HG02970 (cell line): ENCODE results near the gene C6orf62.
"Not testable (repeated sequence)": the region's sequence is repeated elsewhere in the genome, so short reads cannot be mapped to it uniquely, and the experiment has no call there.

ENCODE experiments used
- ATAC-seq: cut with Tn5 transposase; IDR thresholded peaks from one replicate; pipeline ENCODE4 v1.9.1; 2021; ENCODE audit warnings: mild to moderate bottlenecking, moderate library complexity, moderate number of reproducible peaks; ENCODE audit not compliant: unreplicated experiment, low FRiP score

Gene C6orf62

GRCh38 chr6:24702720-24703282 is 16.2 kb downstream of the C6orf62 start:
- ATAC-seq, result no peak

DNA sequence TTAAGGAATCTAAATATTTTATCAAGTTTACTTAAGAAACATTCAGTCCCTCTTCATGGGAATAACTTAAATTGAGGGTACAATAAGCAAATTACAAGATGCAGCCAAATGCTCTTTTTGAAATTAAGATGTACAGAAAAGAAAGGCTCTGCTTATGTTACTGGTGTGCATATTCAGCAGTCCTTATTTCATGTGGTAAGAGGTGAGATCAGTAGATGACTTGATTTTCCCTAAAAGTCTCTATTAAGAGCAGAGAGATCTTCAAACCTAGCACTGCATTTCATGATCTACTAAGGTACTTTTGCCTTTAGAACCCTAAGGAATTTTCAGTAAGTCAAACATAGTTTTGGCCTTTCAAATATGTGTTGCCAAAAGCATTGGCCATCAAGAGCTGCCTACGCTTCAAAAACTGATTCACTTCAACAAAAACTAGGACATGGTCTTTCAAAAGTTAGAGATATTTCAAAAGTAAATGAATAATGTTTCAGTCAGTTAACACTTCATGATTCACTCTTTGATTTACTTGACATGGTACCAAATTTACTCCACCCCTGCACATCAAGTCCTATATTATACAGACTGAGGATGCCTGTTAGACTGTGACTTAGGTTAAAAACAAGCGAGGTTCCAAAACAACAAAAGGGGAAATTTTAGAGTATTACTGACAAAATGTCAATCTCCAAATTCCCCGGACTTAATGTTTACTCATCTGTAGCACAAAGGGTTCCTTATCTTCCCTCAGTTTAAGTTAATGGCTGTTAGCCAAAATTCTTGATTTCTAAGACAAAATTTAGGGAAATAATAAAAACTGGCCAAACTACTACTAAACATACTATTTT is 19.2 kb downstream of the C6orf62 start:
- no peak for ATAC-seq

DNA sequence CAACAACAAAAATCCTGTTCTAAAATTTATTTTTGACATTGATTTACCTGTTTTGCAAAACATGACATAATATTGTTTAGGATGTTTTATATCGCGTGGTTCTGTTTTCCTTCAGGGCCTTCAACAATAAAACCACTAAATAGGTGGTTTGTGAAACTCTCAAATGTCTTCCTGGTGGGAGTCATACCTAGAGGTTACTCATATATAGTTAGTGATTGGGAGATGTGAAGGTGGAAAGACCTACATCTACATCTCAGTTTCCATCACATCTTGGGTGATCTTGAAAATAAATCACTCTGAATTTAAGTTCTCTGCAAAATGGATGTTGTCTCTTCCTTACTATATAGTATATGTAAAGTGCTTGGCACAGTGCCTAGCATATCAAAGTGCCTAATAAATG is 22.9 kb downstream of the C6orf62 start:
- ATAC-seq, result no peak

GRCh38 chr6:24695635-24696034 is 23.3 kb downstream of the C6orf62 start:
- ATAC-seq, result not testable (repeated sequence)

- ATAC-seq, result no peak
These were observed 24.8 kb downstream of the C6orf62 start for GRCh38 chr6:24694198-24694597.

GRCh38 chr6:24692848-24693592 is 25.9 kb downstream of the C6orf62 start:
- no peak for ATAC-seq

GRCh38 chr6:24692415-24692814 is 26.5 kb downstream of the C6orf62 start:
- ATAC-seq, result no peak

DNA sequence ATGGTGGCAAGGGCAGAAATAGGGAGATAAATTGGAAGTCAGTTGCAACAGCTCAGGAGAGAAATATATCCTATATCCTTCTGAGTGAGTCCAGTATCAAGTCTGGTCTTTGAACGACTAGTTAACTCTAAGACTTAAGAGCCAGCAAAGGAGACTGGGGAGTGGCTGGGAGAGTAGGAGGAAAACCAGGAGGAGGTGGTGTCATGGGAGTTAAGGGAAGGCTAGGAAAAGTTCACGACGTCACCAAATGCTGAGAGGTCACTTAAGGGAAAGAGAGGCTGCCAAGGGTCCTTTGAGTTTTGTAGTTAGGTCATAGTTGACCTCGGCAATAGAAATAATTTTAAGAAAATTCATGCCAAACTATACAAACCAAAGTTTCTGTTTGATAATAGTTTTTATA is 27.0 kb downstream of the C6orf62 start:
- ATAC-seq, result no peak

DNA sequence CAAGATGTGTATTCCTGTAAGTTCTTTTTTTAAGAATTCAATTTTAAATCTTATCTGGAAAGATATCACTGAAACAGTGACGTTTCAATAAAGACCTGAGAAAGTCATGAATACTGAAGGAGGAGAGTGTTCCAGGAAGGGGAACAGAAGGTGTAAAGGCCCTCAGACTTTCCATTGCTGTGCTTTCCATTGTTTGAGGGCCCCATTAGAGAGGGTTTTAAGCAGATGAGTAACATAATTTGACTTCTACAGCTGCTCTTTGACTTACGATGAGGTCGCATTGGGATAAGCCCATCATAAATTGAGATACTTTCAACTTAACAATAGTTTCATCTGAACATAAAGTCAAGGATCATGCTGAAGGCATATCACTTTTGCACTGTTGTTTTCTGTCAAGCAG is 27.4 kb downstream of the C6orf62 start:
- ATAC-seq, result no peak

- ATAC-seq, result no peak
These were observed 28.4 kb downstream of the C6orf62 start for GRCh38 chr6:24690593-24690992.

DNA sequence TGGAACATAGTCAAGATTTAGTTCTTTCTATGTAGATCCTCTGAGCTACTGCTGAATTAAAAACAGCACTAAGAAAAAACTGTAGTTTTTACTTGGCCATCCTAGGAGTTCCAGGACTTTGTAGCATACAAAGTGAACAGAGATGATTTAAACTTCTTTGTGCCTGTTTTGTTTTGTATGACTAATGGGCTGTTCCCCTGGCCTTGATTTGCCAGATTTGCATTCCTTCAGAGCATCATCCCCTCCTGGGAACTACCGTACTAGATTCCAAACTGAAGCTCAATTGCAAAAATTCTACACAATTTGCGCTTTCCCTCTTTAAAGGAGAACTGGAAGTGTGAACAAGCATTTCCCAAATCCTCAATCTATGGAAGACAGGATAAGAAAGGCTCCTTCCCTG is 29.0 kb downstream of the C6orf62 start:
- no peak for ATAC-seq

GRCh38 chr6:24686946-24687345 is 32.0 kb downstream of the C6orf62 start:
- ATAC-seq, result no peak

GRCh38 chr6:24686408-24686807 is 32.5 kb downstream of the C6orf62 start:
- ATAC-seq, result no peak

DNA sequence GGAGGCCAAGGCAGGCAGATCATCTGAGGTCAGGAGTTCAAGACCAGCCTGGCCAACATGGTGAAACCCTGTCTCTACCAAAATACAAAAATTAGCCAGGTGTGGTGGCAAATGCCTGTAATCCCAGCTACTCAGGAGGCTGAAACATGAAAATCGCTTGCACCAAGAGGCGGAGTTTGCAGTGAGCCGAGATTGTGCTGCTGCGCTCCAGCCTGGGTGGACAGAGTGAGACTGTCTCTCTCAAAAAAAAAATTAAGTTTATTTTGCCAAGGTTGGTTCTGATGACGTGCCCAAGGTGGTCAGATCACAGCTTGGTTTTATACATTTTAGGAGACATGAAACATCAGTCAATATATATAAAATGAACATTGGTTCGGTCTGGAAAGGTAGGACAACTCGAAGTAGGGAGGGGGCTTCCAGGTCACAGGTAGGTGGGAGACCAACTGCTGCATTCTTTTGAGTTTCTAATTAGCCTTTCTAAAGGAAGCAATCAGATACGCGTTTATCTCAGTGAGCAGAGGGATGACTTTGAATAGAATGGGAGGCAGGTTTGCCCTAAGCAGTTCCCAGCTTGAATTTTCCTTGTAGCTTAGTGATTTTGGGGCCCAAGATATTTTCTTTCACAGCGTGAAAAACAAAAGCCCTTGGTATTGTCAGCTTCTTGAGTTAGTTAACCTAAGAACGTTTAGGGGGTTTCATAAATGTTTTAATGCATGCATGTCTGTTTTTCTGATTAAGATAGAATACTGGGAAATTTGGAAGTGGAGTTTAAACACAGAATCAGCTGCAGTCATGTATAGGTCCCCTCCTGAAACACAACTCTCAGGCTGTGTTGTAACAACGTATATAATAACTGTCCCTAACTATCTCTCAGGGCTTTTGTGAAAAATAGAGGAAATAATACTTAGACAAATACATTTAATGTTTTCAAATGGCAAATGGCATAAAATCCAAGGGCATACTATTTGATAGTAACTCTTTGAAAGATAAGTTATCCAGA is 35.4 kb downstream of the C6orf62 start:
- no peak for ATAC-seq

DNA sequence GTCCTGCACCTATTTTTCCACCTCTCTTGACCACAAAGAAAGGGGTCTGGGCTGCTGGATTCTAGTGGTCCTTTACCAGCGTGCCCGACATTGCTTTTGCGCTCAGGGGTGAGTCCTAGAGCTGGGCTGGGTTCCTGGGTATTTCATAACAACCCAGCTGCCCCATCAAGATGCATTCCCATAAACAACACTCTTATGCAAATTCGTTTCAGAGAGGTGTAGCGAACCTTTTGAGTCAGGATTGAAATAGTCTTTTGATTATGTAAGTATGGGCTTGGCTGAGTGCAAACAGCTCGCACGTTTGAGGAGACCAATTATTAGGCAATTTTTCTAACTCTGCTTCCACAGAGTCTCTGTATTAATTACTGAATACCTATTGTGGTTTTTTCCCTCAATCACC is 38.4 kb downstream of the C6orf62 start:
- ATAC-seq, result no peak

- ATAC-seq, result not testable (repeated sequence)
These were observed 40.1 kb downstream of the C6orf62 start for GRCh38 chr6:24678792-24679352.

- no peak for ATAC-seq
These were observed 45.3 kb downstream of the C6orf62 start for GRCh38 chr6:24673625-24674024.

GRCh38 chr6:24672620-24673182 is 46.3 kb downstream of the C6orf62 start:
- ATAC-seq, result no peak

- not testable (repeated sequence) for ATAC-seq
These were observed 47.9 kb downstream of the C6orf62 start for GRCh38 chr6:24671077-24671476.

- ATAC-seq, result not testable (repeated sequence)
These were observed 48.5 kb downstream of the C6orf62 start for GRCh38 chr6:24670492-24670891.
